GM23248 (cell line): ENCODE measurements around the gene HS3ST3B1. TPM values are rescaled to one million over a fixed set of nuclear protein-coding genes. Genes with fewer than 3 reads are reported as not detected.

ENCODE experiments used
- DNase-seq: peaks from one replicate; pipeline ENCODE4 v3.0.0-alpha.2; 2015
- H2AFZ ChIP-seq: fragments of 200-600 bp; sonication (generic); 2 replicates; pipeline ENCODE4 v1.6.1; 2016; ENCODE audit warnings: antibody characterized with exemption
- H3F3A ChIP-seq: fragments of 200-600 bp; sonication (generic); 2 replicates; pipeline ENCODE4 v1.6.1; 2016; ENCODE audit warnings: mild to moderate bottlenecking, antibody characterized with exemption, mixed run types; ENCODE audit not compliant: insufficient read depth
- H3K27ac ChIP-seq: fragments of 200-600 bp; sonication (generic); 2 replicates; pipeline ENCODE4 v1.5.1; 2016; ENCODE audit warnings: mild to moderate bottlenecking
- H3K27me3 ChIP-seq: fragments of 200-600 bp; sonication (generic); replicated peaks from 2 replicates; pipeline ENCODE4 v1.6.1; 2016; ENCODE audit warnings: mild to moderate bottlenecking; ENCODE audit not compliant: insufficient read depth
- H3K36me3 ChIP-seq: fragments of 200-600 bp; sonication (generic); 2 replicates; pipeline ENCODE4 v1.6.1; 2016; ENCODE audit warnings: low read depth, mild to moderate bottlenecking
- H3K4me1 ChIP-seq: fragments of 200-600 bp; sonication (generic); 2 replicates; pipeline ENCODE4 v1.6.1; 2016; ENCODE audit warnings: mild to moderate bottlenecking; ENCODE audit not compliant: insufficient read depth
- H3K4me2 ChIP-seq: fragments of 200-600 bp; sonication (generic); one replicate; pipeline ENCODE4 v1.6.1; 2016; ENCODE audit warnings: mild to moderate bottlenecking; ENCODE audit not compliant: unreplicated experiment
- H3K4me3 ChIP-seq: fragments of 200-600 bp; sonication (generic); 2 replicates; pipeline ENCODE4 v1.5.1; 2016; ENCODE audit warnings: mild to moderate bottlenecking
- H3K79me2 ChIP-seq: fragments of 200-600 bp; sonication (generic); 2 replicates; pipeline ENCODE4 v1.6.1; 2016; ENCODE audit warnings: mild to moderate bottlenecking; ENCODE audit not compliant: insufficient read depth
- H3K9ac ChIP-seq: fragments of 200-600 bp; sonication (generic); 2 replicates; pipeline ENCODE4 v1.6.1; 2016; ENCODE audit warnings: mild to moderate bottlenecking
- H3K9me2 ChIP-seq: fragments of 200-600 bp; sonication (generic); 2 replicates; pipeline ENCODE4 v1.6.1; 2016; ENCODE audit warnings: mixed run types, mild to moderate bottlenecking, moderate library complexity; ENCODE audit not compliant: insufficient read depth
- H3K9me3 ChIP-seq: fragments of 200-600 bp; sonication (generic); one replicate; pipeline ENCODE4 v1.6.1; 2017; ENCODE audit warnings: low read depth
- H4K20me1 ChIP-seq: fragments of 200-600 bp; sonication (generic); 2 replicates; pipeline ENCODE4 v1.6.0; 2016; ENCODE audit not compliant: insufficient read depth
- EZH2 ChIP-seq: fragments of 200-600 bp; sonication (generic); IDR thresholded peaks from 2 replicates; pipeline ENCODE4 v1.6.1; 2018; ENCODE audit warnings: antibody characterized with exemption, mild to moderate bottlenecking; ENCODE audit not compliant: insufficient read depth, poor library complexity, severe bottlenecking
- EZH2phosphoT487 ChIP-seq: fragments of 200-600 bp; sonication (generic); IDR thresholded peaks from 2 replicates; pipeline ENCODE4 v1.6.1; 2018; ENCODE audit warnings: antibody characterized with exemption, moderate library complexity, mild to moderate bottlenecking, low read depth; ENCODE audit not compliant: insufficient read depth
- WGBS, 2 experiments: methylation state at CpG; one replicate each; pipeline ENCODE4 v1.1.6; 2015 to 2017; ENCODE audit warnings: low lambda C conversion rate in 2 of 2, low coverage in 1 of 2; ENCODE audit errors: missing lambda C conversion rate in 2 of 2; 5-methylcytosine and 5-hydroxymethylcytosine counted together
- in situ Hi-C: fragments of 300-500 bp; cut with MboI; formaldehyde crosslinking; loops from 2 replicates; pipeline ENCODE4 v1.15.0; 2020
- polyA plus RNA-seq: library from polyadenylated mRNA; unstranded; fragments of >200 nt; fragmentation: Nextera tagmentation; extraction: Ambion mirVana; gene quantifications from 2 replicates; pipeline ENCODE4 v1.2.1, GENCODE V29; 2016
- total RNA-seq: library from RNA; depleted of rRNA; stranded (reverse); fragments of >200 nt; shearing (Covaris generic); gene quantifications from 2 replicates; pipeline ENCODE4 v1.2.3, GENCODE V29; 2014

HS3ST3B1 gene
- total and polyA plus RNA-seq, 2 experiments from 2014 or later = 37.6 to 41.9 TPM

GRCh38 chr17:14307560-14308024 lies 6.7 kb downstream of the HS3ST3B1 start:
- Histone ChIP-seq H3K9ac (peak overlapping the region; percentile 75), H3K27ac (peak overlapping the region; percentile 94), H3K9me3 (no peaks in the 10 kb centered on the region), H3K4me3 (peak overlapping the region; percentile 91), H3K4me2 (peak overlapping the region; percentile 98), H4K20me1 (no peaks in the 10 kb centered on the region), H2AFZ (no peak overlapping the region; the same call in 1 of the 2 replicates), H3K4me1 (peaks cover 54% of the 10 kb centered on the region), H3K9me2 (no peaks in the 10 kb centered on the region), H3K36me3 (no peaks in the 10 kb centered on the region), H3K79me2 (peaks cover 92% of the 10 kb centered on the region), H3K27me3 (no peaks in the 10 kb centered on the region), H3F3A (peaks cover 74% of the 10 kb centered on the region)
- in situ Hi-C loops = loop anchor here (25.0 kb wide), 1 partner anchor 855 kb away; no protein-coding TSS in a partner anchor
- TF ChIP-seq EZH2 (no peak), EZH2phosphoT487 (no peak)
- 1% methylated on average over 5 of the region's 5 CpGs for WGBS, 2 experiments
- peak; percentile 93 for DNase-seq

DNA sequence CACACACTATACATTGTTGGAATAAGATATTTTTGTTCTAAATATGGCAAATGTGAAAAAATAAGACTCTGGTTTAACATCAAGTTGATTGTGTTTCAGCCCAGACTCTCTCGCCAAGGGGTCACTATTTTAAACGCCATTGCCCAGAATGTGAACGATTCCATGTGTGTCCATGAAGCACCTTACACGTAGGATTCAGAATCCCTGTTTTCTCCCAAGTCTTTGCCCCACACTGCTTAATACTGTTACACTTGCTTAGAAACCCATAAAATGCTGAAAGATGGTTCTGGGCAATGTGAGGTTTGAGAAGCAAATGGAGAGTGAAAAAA lies 7.7 kb downstream of the HS3ST3B1 start:
- Histone ChIP-seq H3K9me2 (no peaks in the 10 kb centered on the region), H3K9ac (peak overlapping the region; percentile 75), H3F3A (peaks cover 74% of the 10 kb centered on the region), H4K20me1 (no peaks in the 10 kb centered on the region; the same call in 1 of the 2 replicates), H3K27me3 (no peaks in the 10 kb centered on the region), H3K79me2 (peaks cover 92% of the 10 kb centered on the region), H3K4me3 (peak overlapping the region; percentile 91), H3K4me1 (peaks cover 54% of the 10 kb centered on the region), H3K36me3 (peaks cover 3% of the 10 kb centered on the region; the same call in 1 of the 2 replicates), H3K9me3 (no peaks in the 10 kb centered on the region), H3K27ac (peak overlapping the region; percentile 94), H3K4me2 (peak overlapping the region; percentile 98), H2AFZ (peak overlapping the region; percentile 64)
- TF ChIP-seq EZH2 = no peak
- TF ChIP-seq EZH2phosphoT487 = no peak
- peak; percentile 26 for DNase-seq
- WGBS, 2 experiments = 49 to 52% methylated on average over 4 of the region's 4 CpGs
- in situ Hi-C loops = loop anchor here (25.0 kb wide), 1 partner anchor 854 kb away; no protein-coding TSS in a partner anchor

- H3K9me2 ChIP-seq = no peaks in the 10 kb centered on the region
- peak overlapping the region; percentile 94 for H3K27ac ChIP-seq
- H3K79me2 ChIP-seq = peaks cover 92% of the 10 kb centered on the region
- no peak for TF ChIP-seq EZH2
- TF ChIP-seq EZH2phosphoT487 = no peak
- peaks cover 74% of the 10 kb centered on the region for H3F3A ChIP-seq
- H3K4me1 ChIP-seq = peaks cover 54% of the 10 kb centered on the region
- peak overlapping the region; percentile 80 for H2AFZ ChIP-seq
- no peaks in the 10 kb centered on the region for H3K27me3 ChIP-seq
- no peaks in the 10 kb centered on the region; the same call in 1 of the 2 replicates for H4K20me1 ChIP-seq
- no peaks in the 10 kb centered on the region for H3K9me3 ChIP-seq
- in situ Hi-C loops = loop anchor here (25.0 kb wide), 1 partner anchor 853 kb away; no protein-coding TSS in a partner anchor
- 3 to 7% methylated on average over 46 to 54 of the region's 71 CpGs for WGBS, 2 experiments
- H3K9ac ChIP-seq = peak overlapping the region; percentile 81
- H3K36me3 ChIP-seq = peaks cover 8% of the 10 kb centered on the region; the same call in 1 of the 2 replicates
- peak; percentile 96 for DNase-seq
- H3K4me2 ChIP-seq = peak overlapping the region; percentile 98
- H3K4me3 ChIP-seq = peak overlapping the region; percentile 91
These were observed 8.3 kb downstream of the HS3ST3B1 start for GRCh38 chr17:14308965-14309879.

DNA sequence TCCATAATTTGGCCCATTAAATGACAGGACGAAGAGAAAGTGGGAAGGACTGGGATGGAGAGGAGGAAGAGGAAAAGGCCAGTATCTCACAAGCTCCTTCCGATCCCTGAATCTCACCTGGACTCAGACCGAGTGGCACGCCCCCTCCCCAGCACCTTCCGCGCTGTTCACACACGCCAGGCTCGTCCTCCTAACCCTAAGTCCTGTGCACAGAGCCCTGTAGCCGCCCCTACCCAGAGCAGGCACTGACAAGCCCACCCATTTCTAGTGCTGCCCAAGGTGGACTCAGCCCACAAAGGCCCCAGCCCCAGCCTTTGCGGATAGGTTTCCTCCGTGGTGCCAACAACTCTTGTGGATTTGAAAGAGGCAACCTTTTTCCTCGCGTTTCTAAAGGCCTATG lies 9.2 kb downstream of the HS3ST3B1 start:
- Histone ChIP-seq H3K9me3 (no peaks in the 10 kb centered on the region), H3K27me3 (no peaks in the 10 kb centered on the region), H3K4me1 (peaks cover 50% of the 10 kb centered on the region), H3K27ac (peak overlapping the region; percentile 82), H3K9me2 (no peaks in the 10 kb centered on the region), H3K79me2 (peaks cover 92% of the 10 kb centered on the region), H4K20me1 (no peaks in the 10 kb centered on the region; the same call in 1 of the 2 replicates), H3K4me3 (peak overlapping the region; percentile 91), H2AFZ (peak overlapping the region; percentile 80; the same call in 1 of the 2 replicates), H3K4me2 (peak overlapping the region; percentile 98), H3K36me3 (peaks cover 14% of the 10 kb centered on the region), H3K9ac (peak overlapping the region; percentile 81), H3F3A (peaks cover 67% of the 10 kb centered on the region)
- in situ Hi-C loops = loop anchor here (25.0 kb wide), 1 partner anchor 852 kb away; no protein-coding TSS in a partner anchor
- WGBS, 2 experiments = 64 to 67% methylated on average over 13 of the region's 13 CpGs
- no peak for TF ChIP-seq EZH2phosphoT487
- no peak for TF ChIP-seq EZH2
- no peak for DNase-seq
